Stimulated activated CD8-positive, alpha-beta memory T cell treated with anti-CD3 and anti-CD28 coated beads, Interleukin-4, amount 100 ng/mL, for 48 hours (primary cell): ENCODE measurements around the gene COL15A1.
"Not testable (repeated sequence)": the region's sequence is repeated elsewhere in the genome, so short reads cannot be mapped to it uniquely, and the experiment has no call there.

Experiments
- DNase-seq: peaks from one replicate; pipeline ENCODE4 v3.0.0-alpha.2; 2020

The COL15A1 gene

DNA sequence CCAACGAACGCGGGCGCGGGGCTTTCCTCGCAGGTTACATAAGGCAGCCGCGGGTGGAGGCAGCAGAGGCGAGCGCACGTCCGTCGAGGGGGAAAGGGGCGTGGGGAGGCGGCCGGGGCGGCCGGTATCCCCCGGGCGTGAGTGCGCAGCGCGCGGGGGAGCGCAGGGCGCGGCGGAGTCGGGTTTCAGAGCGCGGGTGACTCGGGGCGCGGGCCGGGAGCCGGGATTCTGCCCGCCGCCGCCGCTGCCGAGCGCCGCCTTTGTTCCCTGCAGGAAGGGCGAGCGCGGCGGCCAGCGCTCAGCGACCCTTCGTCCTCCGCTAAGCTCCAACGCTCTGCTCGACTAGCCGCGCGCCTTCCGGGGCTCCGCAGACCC lies at the start of gene COL15A1:
Gene COL15A1 (plus strand): TSS at position 226 of the 375 bp plus-strand sequence. CDS start 155 bp downstream, outside the sequence.
- DNase-seq = no peak

DNA sequence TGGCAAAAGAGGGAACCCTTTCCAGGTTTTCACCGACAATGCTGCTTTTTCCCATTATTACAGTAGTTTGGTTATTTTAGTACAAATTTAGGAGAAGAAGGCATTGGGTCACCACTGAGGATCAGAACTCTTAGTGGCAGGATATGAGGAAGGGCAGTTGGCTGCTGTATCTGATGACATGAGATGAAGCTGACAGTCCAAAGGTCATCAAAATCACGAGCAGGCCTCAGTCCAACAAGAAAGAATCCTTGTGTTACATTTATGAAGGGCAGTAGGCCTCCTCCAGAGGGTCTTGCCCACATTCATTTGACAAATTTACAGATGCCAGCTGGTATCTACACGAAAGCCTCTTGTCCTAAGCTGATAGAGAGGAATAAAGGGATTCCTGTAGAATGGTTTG lies 49.5 kb upstream of the COL15A1 start:
- no peak for DNase-seq

DNA sequence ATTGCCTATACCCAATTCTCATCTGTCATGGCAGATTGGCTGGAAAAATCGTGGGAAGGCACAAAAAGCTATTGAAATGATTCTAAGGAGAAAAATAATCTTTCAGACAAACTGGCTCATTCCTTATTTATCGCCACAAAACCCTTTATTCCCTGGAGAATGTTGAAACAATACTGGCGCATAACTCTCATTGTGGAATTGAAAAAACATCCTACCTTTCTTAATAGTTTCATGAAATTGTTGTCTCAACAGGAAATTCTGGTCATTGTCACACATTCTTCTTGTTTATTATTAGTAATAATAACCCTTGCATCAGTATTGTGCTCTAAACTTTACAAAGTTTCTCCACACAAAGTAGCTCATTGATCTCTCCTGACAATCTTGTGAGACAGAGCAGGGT lies 48.9 kb upstream of the COL15A1 start:
- no peak for DNase-seq

DNA sequence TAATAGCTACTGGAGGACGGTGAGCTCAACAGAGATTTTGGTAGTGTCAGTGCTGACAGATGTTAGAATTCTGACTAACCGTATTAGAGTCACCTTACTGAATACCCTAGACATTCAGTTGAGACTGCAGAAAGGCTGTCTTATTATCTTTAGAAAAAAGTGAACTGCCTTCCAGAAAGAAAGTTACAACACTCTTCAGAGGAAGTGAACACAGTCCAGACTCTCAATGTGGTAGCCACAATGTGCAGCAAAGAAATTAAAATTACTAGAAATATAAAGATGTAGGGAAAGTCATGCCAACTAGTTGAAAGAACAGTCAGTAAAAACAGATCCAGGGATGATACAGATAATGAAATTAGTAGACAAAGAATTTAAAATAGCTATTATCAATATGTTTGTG lies 47.1 kb upstream of the COL15A1 start:
- DNase-seq = no peak

DNA sequence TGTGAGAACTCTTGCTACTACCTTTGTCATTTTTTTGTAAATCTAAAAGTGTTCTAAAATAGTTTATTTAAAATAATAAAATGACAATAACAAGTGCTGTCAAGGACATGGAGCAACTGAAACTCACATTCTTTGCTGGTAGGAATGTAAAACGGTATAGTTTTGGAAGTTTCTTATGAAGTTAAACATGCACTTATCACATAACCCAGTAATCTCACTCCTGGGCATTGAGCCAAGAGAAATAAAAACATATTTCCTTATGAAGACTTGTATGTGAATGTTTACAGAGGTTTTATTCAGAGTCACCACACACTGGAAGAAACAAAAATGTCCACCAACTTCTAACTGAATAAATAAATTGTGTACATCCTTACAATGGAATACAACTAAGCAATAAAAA lies 46.0 kb upstream of the COL15A1 start:
- no peak for DNase-seq

DNA sequence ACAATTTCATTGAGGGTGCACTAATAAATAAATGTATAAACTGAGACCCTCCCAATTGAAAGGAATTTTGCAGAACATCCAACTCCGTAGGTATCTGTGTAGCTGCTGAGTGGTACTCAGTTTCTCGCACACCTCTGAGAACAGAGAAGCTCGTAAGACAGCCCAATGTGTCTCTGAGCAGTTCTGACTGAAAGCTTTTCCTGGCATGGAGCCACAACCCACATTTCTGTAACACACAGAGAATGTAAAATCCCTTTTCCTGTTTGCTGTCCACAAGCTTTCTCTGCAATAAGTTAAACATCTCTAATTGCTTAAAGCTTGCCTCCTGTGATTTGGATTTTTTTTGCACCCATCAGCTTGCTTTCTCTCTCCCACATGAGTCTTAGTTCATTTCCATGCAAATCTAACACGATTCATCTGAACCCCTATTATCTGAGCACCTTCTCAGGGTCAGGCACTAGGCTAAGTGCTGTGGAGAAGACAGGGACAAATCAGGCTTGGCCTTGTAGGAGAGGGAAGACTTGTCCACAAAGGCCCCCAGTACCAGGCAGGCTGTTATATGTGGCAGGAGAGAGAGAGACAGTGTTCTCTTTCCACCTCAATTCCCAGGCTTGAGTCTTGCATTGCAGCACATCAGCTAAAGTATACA lies 44.2 kb upstream of the COL15A1 start:
- DNase-seq = no peak

DNA sequence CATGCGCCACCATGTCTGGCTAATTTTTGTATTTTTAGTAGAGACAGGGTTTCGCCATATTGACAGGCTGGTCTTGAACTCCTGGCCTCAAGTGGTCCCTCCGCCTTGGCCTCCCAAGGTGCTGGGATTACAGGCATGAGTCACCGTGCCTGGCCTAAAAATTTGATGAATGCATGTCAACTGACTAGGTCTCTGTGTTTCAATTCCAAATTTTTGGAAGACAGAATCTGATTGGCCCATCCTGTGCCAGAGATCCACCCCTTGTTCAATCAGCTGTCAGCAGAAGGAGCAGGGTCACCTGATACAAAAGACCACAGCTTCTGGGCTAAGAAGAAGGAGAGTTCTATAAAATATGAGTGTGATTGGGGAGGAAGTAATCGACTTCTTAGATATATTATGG lies 43.5 kb upstream of the COL15A1 start:
- DNase-seq = no peak

DNA sequence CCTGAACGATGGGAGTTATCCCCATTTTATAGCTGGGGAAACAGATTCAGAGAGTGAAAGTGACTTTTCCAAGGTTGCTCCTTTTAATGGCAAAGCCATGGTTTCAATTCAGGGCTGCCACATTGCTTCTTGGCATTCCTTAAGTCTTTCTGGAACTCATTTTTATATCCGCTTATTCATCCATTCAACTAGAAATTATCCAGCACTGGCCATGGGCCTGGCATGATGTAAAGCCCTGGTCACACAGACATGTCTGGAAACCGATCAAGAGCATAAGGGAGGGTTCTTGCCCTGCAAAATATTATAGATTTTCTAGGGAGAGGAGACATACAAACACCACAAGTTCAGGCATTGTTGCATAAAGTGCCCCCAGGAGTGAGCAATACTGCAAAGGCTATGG lies 43.0 kb upstream of the COL15A1 start:
- DNase-seq = no peak

DNA sequence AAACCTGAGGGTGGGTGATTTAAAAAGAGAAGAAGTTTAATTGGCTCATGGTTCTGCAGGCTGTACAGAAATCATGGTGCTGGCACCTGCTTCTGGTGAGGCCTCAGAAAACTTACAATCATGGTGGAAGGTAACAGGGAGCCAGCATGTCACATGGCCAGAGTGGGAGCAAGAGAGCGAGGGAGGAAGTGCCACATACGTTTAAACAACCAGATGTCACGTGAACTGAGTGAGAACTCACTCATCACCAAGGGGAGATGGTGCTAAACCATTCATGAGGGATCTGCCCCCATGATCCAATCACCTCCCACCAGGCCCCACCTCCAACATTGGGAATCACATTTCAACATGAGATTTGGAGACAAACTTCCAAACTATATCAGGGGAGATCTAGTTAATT lies 41.9 kb upstream of the COL15A1 start:
- not testable (repeated sequence) for DNase-seq

DNA sequence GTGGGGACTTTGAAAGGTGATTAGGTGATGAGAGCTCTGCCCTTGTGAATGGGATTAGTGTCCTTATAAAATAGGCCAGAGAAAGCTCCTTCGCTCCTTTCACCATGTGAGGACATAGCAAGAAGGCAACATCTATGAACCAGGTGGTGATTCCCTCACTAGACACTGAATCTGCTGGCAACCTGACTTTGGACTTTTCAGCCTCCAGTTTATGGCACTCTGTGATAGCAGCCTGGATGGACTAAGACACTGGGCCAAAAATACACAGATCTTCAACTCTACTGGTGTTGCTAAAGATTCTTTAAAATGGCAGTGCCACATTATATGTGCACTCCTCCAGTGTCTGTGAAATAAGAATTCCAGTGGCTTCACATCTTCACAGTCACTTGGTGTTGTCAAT lies 41.2 kb upstream of the COL15A1 start:
- no peak for DNase-seq

DNA sequence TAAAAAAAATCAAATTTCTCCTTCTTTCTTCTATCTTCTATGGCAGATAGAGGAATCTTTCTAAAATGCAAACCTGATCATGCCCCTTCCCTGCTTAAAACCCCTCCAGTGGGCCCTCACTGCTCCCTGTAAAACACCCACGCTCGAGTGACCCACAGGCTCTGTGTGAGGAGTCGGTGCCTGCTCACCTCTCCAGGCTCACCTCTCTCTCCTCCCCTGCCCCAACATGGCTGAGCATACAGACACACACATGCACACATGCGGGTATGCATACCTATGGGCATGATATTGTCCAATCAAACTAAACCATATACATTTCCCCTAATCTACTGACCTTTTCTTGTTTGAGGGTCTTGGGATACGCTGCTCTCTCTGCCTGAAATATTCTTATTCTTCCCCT lies 40.8 kb upstream of the COL15A1 start:
- no peak for DNase-seq

DNA sequence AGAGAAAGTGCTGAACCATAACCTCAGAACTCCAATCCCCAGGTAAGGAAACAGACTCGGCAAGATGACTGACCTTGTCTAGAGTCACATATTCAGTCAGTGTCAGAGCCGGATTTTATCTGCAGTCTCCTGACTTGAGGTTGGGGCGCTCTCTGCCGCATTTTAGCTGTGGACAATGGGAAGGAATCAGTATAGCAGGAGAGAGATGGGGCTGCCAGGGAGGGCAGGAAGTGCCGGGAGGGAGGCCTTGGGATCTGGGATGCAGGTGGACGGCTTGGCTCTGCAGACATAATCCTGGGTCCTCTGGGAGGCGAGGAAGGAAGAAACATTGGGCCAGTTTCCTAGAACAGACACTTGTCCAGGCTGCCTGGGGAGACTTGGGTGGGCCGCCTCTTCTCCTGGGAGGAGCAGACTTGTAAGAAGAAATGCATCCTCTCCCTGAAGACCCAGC lies 39.7 kb upstream of the COL15A1 start:
- DNase-seq = no peak

DNA sequence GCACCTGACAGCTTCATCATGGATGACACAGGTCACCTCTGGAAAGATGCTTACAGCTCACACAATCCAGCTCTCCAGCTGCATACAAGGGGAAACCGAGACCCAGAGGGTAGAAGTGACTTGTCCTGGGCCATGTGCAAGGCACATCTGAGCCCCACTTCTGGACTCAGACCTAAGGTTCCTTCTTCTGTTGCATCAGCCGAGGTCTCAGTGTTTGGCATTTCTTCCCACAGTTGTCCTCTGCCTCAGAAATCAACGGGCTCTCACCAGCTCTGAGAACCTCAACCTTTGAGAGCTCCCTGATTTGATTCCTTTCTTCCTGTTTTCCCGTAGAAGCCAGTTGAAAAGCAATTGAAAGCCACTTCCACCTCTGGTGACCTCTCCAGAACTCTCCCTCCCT lies 38.7 kb upstream of the COL15A1 start:
- no peak for DNase-seq

DNA sequence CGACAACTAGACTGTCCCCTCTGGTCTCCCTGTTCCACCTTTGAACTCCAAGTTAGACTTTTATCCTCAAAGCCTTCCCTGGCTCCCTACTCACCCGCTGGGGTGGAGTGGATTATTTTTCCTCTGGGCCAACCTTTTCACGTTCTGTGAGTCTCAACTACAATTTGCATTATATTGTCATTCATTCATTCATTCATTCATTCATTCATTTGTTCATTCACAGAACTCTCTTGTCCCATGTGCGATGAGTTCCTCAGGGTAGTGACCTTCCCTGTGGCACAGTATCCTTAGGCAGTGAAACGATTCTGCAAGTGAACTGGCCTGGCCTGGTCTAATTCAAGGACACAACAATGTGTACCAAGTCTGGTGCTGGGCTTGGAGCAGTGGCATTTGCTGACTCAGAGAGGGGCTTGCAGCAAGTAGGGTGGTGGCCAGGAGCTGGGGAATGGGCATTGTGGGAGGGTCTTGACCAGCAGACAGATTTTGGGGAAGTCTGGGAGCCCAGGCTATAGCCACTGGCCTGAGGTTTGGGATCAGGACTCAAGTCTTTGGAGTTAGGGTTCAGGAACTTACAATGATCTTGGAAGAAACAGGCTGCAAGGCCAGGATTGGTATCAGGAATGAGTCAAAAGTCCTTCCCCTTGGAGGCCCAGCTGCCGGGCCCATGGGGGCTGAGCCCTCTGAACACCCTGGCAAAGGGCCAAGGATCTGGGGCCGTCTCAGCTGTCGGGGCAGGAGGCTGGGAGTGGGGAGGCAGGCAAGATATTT lies 37.2 kb upstream of the COL15A1 start:
- DNase-seq = no peak

DNA sequence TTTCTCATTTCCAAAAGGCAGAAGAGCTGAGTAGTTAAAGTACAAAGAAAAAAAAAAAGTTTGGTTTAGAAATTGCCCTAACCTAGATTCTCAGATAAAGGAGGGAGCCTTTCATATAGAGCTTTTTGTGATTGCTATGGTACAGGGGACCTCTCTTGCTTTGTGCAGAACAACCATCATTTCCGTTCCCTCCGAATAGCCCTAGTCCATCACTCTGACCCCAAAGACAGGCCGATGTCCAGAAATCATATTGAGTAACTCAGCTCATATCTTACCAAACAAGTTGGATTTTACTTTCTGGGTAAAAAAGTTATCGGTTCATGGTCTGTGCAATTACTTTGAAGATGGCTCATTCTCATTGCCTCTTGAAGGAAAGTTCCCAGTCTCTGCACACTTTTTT lies 36.7 kb upstream of the COL15A1 start:
- no peak for DNase-seq

DNA sequence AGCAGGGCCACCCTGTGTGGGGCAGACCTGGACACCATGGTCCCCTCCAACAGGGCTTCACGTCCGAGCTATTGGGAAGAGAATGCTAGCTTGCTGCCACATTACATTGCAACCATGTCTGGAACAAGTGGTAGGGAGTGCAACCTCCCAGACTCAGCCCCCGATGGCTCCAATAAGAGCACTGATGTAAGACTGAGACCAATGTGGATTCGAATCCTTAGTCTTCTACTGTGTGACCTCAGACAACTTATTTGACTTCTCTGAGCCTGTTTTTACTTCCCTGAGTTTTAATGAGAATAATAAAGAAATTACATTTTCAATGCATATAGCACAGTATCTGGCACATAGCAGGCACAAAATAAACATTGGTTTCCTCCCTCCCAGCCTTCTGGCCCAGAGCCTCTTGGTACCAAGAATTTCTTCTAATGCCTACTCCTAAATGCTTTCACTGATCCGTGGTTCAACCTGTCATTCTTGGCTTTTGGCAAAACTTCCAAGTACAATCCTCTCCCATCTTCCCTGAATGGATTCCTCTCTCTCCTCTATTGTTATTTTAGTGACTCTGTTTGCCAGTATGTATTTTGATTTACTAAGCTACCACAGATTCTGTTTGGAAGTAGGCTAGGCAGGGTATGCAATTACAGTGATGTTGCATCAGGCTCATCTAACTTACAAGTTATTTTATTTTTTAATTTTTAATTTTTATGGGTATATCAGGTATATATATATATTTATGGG lies 34.6 kb upstream of the COL15A1 start:
- DNase-seq = no peak

DNA sequence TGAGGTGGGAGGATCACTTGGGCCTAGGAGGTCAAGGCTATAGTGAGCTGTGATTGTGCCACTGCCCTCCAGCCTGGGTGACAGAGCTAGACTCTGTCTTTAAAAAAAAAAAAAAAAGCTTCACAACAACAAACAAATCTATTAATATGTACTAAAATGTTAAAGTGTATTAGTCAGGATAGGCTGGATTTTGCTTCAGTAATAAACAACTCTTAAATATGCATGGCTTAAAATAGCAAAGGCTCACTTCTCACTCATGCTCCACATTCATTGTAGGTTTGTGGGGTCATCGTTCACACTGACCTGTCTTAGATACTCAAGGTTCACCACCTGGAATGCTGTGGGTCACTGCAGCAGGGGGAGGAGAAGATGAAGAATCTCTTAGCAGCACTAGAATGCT lies 33.8 kb upstream of the COL15A1 start:
- no peak for DNase-seq

DNA sequence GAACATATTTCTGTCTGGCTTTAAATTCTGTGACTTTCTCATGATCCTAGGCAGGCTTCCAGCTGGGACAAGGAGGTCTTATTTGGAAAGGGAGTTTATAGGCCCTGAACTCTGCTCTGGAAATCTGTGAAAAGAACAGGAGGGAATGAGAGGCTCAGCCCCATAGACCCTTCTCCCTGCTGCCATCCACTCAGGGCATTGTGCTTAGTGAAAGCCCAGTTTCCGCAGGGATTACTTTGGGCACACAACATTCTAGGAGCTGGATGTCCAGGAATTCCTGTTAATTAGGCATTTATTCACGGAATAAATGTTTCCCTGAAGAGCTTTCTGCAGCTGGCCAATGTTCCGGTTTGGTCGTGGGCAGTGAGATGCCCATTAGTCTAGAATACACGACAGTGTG lies 32.7 kb upstream of the COL15A1 start:
- no peak for DNase-seq

DNA sequence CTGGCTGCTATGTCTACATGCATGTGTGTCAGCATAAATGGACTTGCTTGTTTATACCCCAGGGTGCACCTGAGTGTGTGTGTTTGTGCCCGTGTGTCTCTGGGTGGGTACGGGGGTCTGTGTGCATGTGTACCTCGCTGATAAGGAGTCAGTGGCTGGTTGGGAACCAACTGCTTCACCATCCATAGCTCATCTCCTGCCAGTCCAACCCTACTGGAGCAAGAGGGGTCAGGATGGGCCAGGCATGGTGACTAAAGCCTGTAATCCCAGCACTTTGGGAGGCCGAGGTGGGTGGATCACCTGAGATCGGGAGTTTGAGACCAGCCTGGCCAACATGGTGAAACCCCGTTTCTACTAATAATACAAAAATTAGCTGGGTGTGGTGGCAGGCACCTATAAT lies 32.0 kb upstream of the COL15A1 start:
- DNase-seq = not testable (repeated sequence)

DNA sequence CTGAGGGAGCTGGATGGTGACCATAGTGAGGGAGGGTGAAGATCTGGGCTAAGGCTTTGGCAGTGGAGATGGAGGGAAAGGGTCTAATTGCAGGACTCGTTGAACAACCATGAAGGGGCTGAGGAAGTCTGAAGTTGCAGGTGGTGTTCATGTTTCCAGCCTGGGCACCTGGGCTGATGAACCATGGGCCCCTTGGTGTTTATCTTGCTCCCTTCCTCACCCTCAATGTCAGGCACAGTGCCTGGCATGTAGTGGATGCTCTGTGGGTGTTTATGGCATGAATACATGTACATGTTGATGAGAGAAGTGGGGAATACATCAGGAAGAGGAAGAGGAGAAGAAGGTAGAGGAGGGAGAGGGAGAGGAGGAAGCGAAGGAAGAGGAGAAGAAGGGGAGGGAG lies 31.3 kb upstream of the COL15A1 start:
- DNase-seq = no peak

DNA sequence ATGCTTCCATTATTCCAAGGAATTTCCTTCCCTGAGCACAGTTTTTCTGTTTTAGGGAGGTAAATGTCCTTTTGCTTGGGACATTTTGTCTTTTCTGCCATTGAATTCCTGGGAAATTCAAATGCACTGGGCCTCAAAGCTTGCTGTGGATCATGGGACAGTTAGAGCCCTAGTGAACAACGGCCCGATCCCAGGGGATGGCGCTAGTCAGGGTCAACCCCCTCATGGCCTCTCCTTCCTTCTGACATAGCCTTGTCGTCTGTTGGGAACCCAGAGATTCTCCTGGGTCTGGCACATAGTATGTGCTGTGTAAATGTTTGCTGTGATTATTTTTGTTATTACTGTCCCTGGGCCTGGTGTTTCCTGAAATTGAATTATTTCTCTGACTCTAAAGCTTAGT lies 30.7 kb upstream of the COL15A1 start:
- DNase-seq = no peak

DNA sequence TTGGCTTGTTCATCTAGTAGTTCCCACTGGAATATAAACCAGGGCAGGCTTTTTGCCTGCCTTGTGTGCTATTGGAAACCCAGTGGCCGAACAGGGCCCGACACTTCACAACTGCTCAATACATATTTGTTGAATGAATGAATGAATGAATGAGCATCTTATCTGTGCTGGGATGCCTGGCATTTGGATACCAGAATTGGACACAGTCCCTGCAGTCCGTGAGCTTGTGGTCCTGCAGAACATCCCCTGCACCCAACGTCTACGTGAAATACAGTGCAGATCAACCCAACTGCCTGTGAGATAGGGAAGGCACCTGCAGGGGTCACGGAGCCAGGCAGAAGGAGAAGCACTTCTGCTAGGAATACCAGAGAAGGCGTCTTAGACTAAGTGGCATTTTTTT lies 30.0 kb upstream of the COL15A1 start:
- DNase-seq = no peak

DNA sequence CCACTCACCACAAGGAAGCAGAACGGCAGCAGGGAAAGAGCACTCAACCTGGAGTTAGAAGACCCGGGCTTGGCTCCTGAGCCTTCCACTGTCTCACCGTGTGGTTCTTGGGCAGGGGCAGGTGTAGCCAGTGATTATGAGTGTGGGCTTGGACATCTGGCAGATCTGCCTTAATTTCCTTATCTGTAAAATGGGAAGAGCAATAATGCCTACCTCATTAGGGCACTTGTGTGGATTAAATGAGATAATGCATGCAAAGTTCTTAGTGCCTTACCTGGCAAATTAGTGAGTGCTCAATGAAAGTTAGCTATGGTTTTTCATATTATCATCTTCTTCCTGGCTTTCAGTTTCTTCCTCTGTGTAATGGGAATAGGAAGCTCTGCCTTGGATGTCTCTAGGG lies 28.1 kb upstream of the COL15A1 start:
- no peak for DNase-seq

DNA sequence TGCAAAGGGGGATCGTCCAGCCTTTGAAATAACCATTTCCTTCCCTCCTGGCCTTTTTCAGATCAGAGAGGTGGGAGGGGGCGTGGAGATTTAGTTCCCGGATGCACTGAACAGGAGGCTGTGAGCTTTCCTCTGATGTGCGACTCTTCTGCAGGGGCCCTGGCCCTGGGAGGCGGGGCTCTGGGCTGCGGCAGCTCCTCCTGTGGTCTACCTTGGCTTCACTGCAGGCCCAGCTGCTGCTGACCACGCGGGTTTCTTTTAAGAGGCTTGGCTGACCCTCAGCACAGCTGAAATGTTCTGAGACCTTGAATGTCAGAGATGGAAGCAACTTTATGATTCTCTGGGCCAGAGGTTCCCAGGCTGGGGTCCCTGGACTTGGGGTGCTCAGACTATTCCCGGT lies 27.0 kb upstream of the COL15A1 start:
- DNase-seq = no peak
